22Rv1 (cell line): Measurements from ENCODE around the gene UBE2K.

Experiments used
- CTCF ChIP-seq: fragments of 450-650 bp; IDR thresholded peaks from 2 replicates; pipeline ENCODE4 v1.5.1; 2017; ENCODE audit warnings: mild to moderate bottlenecking
- ZFX ChIP-seq: fragments of 450-650 bp; IDR thresholded peaks from 2 replicates; pipeline ENCODE4 v1.6.1; 2017; ENCODE audit warnings: antibody characterized with exemption, borderline replicate concordance

GRCh38 chr4:39660045-39660444 lies 37.9 kb upstream of the UBE2K start:
- TF ChIP-seq CTCF (no peak), ZFX (no peak)
